Medulla oblongata (tissue), 1 donor: ENCODE results near the gene KAZN.

Source experiments
- DNase-seq: peaks from one replicate; pipeline ENCODE4 v3.0.0-alpha.2; 2015; ENCODE audit errors: extremely low spot score

The KAZN gene

GRCh38 chr1:14825396-14825795 is 226.9 kb downstream of the KAZN start:
- DNase-seq = no peak

DNA sequence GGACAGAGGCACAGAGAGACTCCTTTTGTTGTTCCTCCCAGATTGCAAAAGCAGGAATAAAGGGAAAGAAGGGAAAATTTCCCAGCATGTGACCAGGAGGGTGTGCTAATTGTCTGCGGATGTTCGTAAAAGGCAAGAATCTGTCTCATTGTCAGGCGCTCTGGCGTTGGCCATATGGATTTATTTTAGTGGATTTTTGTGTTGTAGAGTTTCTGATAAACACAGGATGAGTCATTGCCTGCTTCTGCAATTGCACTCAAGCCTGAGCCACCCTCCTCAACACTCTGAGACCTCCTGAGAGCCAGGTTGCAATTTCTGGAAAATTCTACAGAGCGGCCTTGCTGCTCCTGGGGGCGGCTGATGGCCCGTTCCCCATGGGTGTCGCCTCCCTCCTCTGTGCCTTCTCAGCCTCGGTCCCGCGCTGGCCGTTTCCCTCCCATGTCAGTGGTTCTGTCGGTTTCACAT is 227.7 kb downstream of the KAZN start:
- DNase-seq = no peak

DNA sequence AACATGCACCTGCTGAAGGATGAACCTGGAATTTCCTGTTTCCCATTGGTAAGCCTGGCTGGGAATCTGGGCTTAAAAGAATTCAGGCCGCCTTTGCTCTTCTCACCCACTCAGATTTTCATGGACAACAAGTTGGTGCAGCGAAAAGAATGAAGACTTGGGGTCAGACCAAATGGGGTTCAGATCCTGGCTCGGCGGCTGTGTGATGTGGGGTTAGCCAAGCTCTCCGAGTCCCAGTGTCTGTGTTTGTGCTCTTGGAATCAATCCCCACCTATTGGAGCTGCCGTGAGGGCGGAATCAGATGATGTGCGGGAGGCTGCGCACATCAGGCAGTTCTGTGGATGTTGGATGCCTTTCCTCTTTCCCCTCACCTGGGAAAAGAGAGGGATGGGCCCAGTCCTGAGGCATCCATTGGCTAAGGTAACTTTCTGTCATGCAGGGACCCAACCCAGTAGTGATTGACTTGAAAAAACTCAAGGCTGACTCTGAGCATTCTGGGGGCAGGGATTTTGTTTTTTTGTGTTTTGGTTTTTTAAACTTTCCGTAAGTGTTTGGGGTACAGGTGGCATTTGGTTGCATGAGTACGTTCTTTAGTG is 228.3 kb downstream of the KAZN start:
- no peak for DNase-seq

- DNase-seq = no peak
These were observed 229.4 kb downstream of the KAZN start for GRCh38 chr1:14827870-14828269.

DNA sequence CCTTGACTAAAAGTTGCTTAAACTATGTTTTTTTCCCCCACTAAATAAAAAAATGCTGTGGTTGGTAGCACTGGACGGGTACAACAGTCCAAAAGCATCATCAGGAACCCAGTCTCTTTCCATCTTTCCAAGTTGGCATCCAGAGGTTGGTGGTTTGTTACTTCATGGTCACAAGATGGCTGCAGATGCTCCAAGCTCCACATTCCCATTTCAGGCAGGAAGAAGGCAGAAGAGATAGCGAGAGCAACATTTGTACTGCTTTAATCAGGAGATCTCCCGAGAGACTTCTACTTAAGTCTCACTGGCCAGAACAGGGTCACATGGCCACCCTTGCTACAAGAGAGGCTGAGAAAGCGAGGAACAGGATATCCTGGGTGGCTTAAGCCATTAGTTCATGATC is 230.2 kb downstream of the KAZN start:
- no peak for DNase-seq

- no peak for DNase-seq
These were observed 237.2 kb downstream of the KAZN start for GRCh38 chr1:14835725-14836124.

DNA sequence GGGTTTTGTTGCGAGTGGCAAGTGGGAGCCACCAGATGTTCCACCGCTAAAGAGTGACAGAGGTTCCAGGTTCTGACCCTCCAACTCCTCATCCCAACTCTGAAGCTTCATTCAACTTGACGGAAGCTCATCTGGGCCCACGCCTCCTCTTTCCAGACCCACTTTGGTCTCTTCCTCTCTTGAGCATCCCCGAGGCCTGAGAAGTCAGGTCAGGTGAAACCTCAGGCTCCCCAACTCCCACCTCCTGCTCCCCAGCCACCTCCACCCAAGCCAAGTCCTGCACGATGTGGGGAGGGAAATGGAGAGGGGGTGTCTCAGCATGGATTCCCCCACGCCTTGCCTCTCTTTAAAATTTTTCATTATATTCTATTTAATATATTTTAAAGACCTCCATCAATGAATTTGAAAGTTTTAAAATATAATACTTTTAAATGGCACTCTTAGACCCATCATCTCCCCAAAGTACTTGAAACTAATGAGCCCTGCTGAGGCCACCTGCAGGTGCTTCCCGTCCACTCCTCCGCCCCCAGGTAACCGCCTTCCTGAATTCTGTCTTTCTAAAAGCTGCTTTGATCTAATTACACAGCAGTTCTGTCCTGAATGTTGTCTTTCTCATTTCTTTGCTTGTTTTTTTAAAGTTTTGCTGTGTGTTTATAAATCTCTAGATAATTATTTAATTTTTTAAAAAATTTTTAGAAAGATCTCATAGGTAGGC is 238.1 kb downstream of the KAZN start:
- DNase-seq = no peak

DNA sequence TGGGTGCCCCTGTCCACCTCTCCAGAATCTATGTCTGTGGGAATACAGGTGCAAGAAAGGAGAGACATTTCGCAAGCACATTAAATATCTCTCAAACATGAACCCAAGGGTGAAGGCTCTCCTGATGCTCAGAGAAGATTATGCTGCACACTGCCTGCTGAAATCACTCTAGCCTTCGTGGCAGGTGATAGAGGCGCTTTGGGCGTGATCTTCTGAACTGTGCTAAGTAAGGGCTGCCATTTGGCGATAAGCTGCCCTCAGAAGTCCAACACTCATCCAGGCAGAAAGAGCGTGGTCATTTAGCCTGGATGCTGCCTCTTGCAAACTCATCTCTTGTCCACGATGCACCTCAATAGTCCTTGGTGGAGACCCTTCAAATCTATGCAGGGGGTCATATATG is 241.9 kb downstream of the KAZN start:
- no peak for DNase-seq

DNA sequence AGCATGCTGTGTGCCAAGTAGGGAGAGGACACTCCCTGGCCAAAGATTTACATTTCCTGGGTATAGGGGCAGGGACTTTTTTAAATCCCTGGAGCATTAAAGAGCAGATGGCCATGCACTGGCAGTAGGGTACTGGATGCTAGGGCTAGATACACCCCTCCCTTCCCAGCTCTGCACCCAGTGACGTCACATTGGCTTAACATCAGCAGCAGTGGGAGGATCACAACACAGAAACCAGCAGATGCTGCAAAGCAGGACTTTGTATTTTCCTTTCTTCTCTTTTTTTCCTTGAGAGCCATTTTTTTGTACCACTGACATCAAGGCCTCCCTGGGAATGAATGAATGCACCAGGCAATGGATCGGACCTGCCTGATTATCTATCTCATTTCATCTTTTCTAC is 243.0 kb downstream of the KAZN start:
- DNase-seq = no peak

- no peak for DNase-seq
These were observed 243.5 kb downstream of the KAZN start for GRCh38 chr1:14841951-14842350.

GRCh38 chr1:14842361-14842760 is 243.9 kb downstream of the KAZN start:
- no peak for DNase-seq

GRCh38 chr1:14842891-14843290 is 244.4 kb downstream of the KAZN start:
- no peak for DNase-seq

GRCh38 chr1:14843525-14843924 is 245.0 kb downstream of the KAZN start:
- DNase-seq = no peak

GRCh38 chr1:14844356-14844755 is 245.9 kb downstream of the KAZN start:
- no peak for DNase-seq

DNA sequence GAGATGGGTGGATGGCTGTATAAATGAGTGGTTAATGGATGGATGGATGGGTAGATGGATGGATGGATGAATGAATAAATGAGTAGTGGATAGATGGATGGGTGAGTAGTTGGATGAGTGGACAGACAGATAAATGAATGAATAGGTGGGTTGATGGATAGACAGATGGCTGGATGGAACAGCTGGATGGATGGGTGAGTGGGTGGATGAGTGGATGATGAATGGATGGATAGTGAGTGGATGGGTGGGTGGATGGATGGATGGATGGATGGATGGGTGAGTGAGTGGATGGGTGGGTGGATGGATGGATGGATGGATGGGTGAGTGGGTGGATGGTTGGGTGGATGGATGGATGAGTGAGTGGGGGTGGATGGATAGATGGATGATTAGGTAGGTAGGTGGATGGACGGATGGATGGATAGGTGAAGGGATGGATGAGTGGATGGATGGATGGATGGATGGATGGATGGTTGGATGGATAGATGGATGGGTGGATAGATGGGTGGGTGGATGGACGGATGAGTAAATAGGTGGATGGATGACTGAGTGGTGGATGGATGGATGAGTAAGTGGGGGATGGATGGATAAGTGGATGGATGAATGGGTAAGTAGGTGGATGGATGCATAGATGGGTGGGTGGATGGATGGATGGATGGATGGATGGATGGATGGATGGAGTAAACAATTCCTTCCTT is 246.6 kb downstream of the KAZN start:
- no peak for DNase-seq

- no peak for DNase-seq
These were observed 247.4 kb downstream of the KAZN start for GRCh38 chr1:14845851-14846250.

DNA sequence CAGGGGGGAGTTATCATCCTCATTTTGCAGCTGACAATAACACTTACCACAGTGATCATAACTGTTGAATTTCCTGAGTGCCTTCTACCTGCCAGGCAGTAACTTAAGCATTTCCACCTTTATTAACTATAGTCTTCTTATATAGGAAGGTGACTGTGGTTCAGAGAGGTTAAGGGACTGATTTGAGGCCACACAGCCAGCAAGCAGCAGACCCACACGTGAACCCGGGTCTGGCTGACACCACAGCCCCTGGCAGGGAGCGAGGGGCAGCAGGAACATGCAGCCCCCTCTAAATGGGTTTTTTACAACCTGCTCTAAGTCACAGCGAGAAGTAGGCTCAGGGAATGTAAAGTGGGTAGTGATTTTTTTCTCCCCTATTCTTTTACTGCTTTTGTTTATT is 248.2 kb downstream of the KAZN start:
- DNase-seq = no peak

GRCh38 chr1:14848203-14848602 is 249.7 kb downstream of the KAZN start:
- no peak for DNase-seq

DNA sequence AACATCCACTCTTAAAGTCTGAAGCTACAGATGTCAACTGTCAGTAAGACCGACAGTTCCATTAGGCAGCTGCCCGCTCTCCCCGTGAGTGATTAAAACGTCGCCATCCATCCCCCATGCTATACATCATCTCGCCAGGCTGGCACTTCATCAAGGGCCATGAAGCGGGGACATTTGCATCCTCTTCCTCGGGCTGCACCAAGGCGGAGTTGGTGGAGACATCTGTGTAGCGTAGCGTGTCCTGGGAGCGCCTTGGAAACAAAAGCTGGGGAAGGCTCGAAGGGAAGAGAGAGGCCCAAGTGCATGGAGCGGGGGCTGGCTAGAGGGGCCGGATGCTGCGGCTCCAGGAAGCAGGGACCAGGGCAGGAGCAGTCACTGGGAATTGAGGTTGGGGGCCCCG is 250.1 kb downstream of the KAZN start:
- DNase-seq = no peak

DNA sequence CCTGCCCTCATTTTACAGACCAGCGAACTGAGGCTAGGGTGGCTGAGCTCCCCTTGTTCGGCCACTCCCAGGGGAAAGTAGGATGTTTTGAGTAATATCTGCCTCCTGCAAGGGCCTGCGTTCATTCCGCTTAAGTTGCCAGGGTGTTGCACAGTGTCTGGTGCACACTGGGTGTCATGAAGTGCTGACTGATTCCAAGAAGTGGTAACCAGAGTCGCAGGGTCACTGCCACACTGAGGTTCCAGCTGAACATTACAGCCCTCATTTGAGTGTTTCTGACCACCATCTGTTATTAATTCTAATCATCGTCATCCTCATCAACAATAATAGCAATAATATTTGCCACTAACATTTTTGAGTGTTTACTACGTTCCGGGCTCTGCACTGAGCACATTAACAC is 250.6 kb downstream of the KAZN start:
- no peak for DNase-seq

- DNase-seq = no peak
These were observed 252.1 kb downstream of the KAZN start for GRCh38 chr1:14850563-14850962.

- DNase-seq = no peak
These were observed 253.3 kb downstream of the KAZN start for GRCh38 chr1:14851760-14852159.

DNA sequence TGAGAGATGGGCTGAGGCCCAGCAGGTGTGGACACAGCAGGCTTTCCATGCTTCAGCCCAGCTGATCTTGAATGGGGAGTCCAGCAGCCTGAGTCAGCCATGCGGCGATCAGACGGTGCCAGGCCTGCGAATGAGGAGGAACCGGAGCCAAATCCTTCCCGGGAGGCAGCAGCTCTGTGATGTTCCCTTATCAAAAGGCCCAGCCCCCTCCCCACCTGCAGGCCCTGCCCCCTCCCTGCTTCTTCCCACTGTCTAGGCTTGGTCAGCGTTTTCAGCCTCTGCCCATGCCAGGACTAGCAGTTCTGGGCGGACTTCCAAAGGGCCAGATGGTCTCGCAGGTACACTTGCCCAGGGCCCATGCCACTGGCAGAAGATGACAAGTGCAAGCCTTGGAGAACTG is 253.8 kb downstream of the KAZN start:
- no peak for DNase-seq
